Measurements from ENCODE around the gene LRP2BP.
A peak's percentile ranks its signal among the peaks of the same experiment; 100 is the strongest.
"Not testable (repeated sequence)": the region's sequence is repeated elsewhere in the genome, so short reads cannot be mapped to it uniquely, and the experiment has no call there.

The LRP2BP gene

GRCh38 chr4:185369731-185370130, 26.0 kb downstream of the LRP2BP start:
- H3K4me3 ChIP-seq (ENCODE audit: low read length) = no peak overlapping the region
- DNase-seq (ENCODE audit: low read depth) = no peak
- TF ChIP-seq, protein P1, sequence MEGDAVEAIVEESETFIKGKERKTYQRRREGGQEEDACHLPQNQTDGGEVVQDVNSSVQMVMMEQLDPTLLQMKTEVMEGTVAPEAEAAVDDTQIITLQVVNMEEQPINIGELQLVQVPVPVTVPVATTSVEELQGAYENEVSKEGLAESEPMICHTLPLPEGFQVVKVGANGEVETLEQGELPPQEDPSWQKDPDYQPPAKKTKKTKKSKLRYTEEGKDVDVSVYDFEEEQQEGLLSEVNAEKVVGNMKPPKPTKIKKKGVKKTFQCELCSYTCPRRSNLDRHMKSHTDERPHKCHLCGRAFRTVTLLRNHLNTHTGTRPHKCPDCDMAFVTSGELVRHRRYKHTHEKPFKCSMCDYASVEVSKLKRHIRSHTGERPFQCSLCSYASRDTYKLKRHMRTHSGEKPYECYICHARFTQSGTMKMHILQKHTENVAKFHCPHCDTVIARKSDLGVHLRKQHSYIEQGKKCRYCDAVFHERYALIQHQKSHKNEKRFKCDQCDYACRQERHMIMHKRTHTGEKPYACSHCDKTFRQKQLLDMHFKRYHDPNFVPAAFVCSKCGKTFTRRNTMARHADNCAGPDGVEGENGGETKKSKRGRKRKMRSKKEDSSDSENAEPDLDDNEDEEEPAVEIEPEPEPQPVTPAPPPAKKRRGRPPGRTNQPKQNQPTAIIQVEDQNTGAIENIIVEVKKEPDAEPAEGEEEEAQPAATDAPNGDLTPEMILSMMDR (IDR thresholded peaks at IDR 0.05; ENCODE audit: insufficient read depth, low read depth, low read length, missing control alignments) = no peak

DNA sequence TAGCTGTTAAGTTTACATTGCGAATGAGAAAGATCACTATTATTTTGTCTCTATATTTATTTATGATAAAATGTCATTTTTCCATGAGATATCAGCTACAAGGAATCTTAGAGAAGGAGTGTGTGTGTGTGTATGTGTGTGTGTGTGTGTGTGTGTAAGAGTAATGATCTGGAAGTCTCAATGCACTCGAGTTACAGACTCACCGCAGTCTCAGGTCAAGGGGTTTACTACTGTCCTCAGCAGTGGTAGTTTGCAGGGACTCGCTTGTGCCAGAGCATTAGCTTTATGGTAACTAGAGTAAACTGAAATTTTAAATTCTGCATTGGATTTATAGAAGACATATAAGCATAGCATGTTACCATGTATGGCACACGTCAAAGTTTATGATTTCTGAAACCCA, 30.8 kb downstream of the LRP2BP start:
- TF ChIP-seq, protein P1 (IDR thresholded peaks at IDR 0.05; ENCODE audit: insufficient read depth, low read depth, low read length, missing control alignments) = no peak
- DNase-seq (ENCODE audit: low read depth) = no peak
- no peak overlapping the region for H3K4me3 ChIP-seq (ENCODE audit: low read length)

- H3K4me3 ChIP-seq (ENCODE audit: low read length) = no peak overlapping the region
- DNase-seq (ENCODE audit: low read depth) = no peak
- TF ChIP-seq, protein P1 (IDR thresholded peaks at IDR 0.05; ENCODE audit: insufficient read depth, low read depth, low read length, missing control alignments) = no peak
These were observed 32.5 kb downstream of the LRP2BP start for GRCh38 chr4:185363251-185363650.

GRCh38 chr4:185362570-185362969, 33.2 kb downstream of the LRP2BP start:
- H3K4me3 ChIP-seq (ENCODE audit: low read length) = not testable (repeated sequence)
- peak; percentile 36 for DNase-seq (ENCODE audit: low read depth)

- no peak overlapping the region for H3K4me3 ChIP-seq (ENCODE audit: low read length)
- TF ChIP-seq, protein P1 (IDR thresholded peaks at IDR 0.05; ENCODE audit: insufficient read depth, low read depth, low read length, missing control alignments) = no peak
- DNase-seq (ENCODE audit: low read depth) = no peak
These were observed 33.9 kb downstream of the LRP2BP start for GRCh38 chr4:185361872-185362271.

DNA sequence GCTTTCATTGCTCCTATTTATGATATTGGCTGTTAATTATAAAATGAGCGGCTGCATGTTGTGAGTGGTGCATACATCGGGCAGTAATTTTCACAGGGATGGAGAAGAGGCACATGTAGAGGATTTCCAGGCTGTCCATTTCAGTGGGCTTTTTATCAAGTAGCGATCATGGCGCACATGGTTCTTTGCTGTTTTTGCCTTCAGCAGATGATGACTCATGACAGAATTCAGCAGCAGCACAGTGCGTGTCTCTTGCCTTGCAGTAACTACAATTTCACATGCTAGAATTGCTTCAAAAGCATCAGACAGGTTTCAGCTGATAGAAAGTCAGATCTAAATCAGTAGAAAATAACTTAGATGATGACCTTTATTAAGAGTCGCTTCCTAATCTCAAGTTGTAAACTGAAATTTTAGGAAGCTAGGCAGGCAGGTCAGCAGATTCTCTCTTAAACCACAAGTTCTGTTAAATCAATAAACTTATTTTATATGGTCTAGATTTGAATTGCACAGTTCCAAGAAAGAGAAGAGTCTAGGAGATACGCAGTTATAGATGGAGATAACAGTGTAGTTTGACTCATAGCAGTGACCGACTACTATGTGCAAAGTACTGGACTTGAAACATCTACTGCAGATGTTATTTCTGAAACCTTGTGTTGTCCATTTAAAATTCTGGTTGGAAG, 35.8 kb downstream of the LRP2BP start:
- TF ChIP-seq, protein P1 (IDR thresholded peaks at IDR 0.05; ENCODE audit: insufficient read depth, low read depth, low read length, missing control alignments) = no peak
- no peak overlapping the region for H3K4me3 ChIP-seq (ENCODE audit: low read length)
- peak; percentile 23 for DNase-seq (ENCODE audit: low read depth)

GRCh38 chr4:185358959-185359358, 36.8 kb downstream of the LRP2BP start:
- TF ChIP-seq, protein P1 (IDR thresholded peaks at IDR 0.05; ENCODE audit: insufficient read depth, low read depth, low read length, missing control alignments) = no peak
- H3K4me3 ChIP-seq (ENCODE audit: low read length) = no peak overlapping the region
- no peak for DNase-seq (ENCODE audit: low read depth)

All from epithelial cell of esophagus (primary cell).